ELF-1 (cell line): ENCODE results near the gene MCAT.
A peak's percentile ranks its signal among the peaks of the same experiment; 100 is the strongest.
"Not testable (repeated sequence)": the region's sequence is repeated elsewhere in the genome, so short reads cannot be mapped to it uniquely, and the experiment has no call there.

ENCODE experiments used
- DNase-seq: peaks from one replicate; pipeline ENCODE4 v3.0.0-alpha.2; 2016; ENCODE audit warnings: low read depth, low spot score

MCAT gene

GRCh38 chr22:43126501-43127165 is 16.6 kb downstream of the MCAT start:
- peak; percentile 46 for DNase-seq

- no peak for DNase-seq
Measured at GRCh38 chr22:43118953-43119458, 24.2 kb downstream of the MCAT start.

- no peak for DNase-seq
Measured at GRCh38 chr22:43118024-43118849, 25.0 kb downstream of the MCAT start.

- DNase-seq: no peak
Measured at GRCh38 chr22:43116932-43117331, 26.3 kb downstream of the MCAT start.

- no peak for DNase-seq
Measured at GRCh38 chr22:43114958-43115357, 28.2 kb downstream of the MCAT start.

- no peak for DNase-seq
Measured at GRCh38 chr22:43113526-43114251, 29.5 kb downstream of the MCAT start.

- peak; percentile 49 for DNase-seq
Measured at GRCh38 chr22:43110927-43111623, 32.1 kb downstream of the MCAT start.

- DNase-seq: peak; percentile 72
Measured at GRCh38 chr22:43110444-43110926, 32.7 kb downstream of the MCAT start, which contains the start of gene BIK. Gene BIK, plus strand, starts transcription at chr22:43110750. Its CDS starts 13,273 bp downstream, at chr22:43124023.

- peak; percentile 52 for DNase-seq
Measured at GRCh38 chr22:43109921-43110443, 33.2 kb downstream of the MCAT start.

- no peak for DNase-seq
Measured at GRCh38 chr22:43109511-43109910, 33.7 kb downstream of the MCAT start.

- DNase-seq: no peak
Measured at GRCh38 chr22:43106302-43106701, 36.9 kb downstream of the MCAT start.

GRCh38 chr22:43104950-43105349 is 38.2 kb downstream of the MCAT start:
- not testable (repeated sequence) for DNase-seq

- peak; percentile 91 for DNase-seq
Measured at GRCh38 chr22:43104056-43104625, 39.1 kb downstream of the MCAT start.

GRCh38 chr22:43101306-43101705 is 41.9 kb downstream of the MCAT start:
- DNase-seq: peak; percentile 85

GRCh38 chr22:43100225-43100624 is 43.0 kb downstream of the MCAT start:
- DNase-seq: no peak

GRCh38 chr22:43099095-43099494 is 44.1 kb downstream of the MCAT start:
- no peak for DNase-seq

- peak; percentile 63 for DNase-seq
Measured at GRCh38 chr22:43098356-43098755, 44.8 kb downstream of the MCAT start.

- DNase-seq: no peak
Measured at GRCh38 chr22:43096420-43096819, 46.8 kb downstream of the MCAT start.

- DNase-seq: no peak
Measured at GRCh38 chr22:43094551-43094950, 48.6 kb downstream of the MCAT start.

GRCh38 chr22:43094085-43094484 is 49.1 kb downstream of the MCAT start:
- DNase-seq: peak; percentile 54

- DNase-seq: no peak
Measured at GRCh38 chr22:43092085-43092484, 51.1 kb downstream of the MCAT start.
